ENCODE results near the gene CALHM3.

CALHM3 gene

DNA sequence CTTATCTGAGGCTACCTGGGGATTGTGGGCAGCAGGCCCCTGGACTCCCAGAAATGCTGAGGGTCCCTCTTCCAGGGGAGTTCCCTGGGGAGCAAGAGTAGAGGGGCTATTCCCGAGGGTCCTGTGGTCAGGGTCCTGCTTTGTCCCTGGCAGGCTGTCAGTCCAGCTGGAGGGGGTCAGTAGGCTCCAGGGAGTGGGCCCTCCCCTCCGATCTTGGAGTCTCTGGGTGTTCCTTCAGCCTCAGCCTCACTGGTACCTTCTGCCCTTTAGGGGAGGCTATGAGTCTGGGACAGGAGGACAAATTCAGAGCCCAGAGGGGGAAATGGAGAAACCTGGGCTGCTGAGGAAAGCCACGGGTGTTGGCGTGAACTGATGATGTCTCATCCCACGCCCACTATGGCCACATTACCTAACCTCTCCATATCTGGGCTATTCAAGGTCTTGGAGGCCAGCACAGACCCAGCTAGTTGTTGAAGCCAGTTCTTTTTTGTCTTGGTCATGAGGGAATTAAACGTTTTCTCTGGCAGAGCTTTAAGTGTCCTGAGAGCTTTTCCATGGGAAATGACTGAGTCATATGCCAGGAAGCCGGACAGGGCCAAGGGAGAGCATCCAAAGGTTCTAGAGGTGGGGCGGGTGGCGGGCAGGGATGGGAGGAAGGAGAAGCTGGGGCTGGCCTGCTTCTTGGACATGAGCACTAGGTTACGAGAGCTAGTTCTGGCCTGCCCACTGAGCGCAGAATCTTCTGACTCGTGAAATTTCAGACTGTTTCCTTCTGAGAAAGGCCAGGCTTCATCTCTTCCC lies 33.1 kb downstream of the CALHM3 start:
- no peak for TF ChIP-seq OSR1 (CRISPR knock-in tag; IDR thresholded peaks at IDR 0.05)
- TF ChIP-seq TOX (CRISPR knock-in tag; IDR thresholded peaks at IDR 0.05; ENCODE audit: borderline replicate concordance) = no peak
- no peak for TF ChIP-seq ZFP30 (CRISPR knock-in tag; IDR thresholded peaks at IDR 0.05)
- no peak for TF ChIP-seq SNAI2 (CRISPR knock-in tag; IDR thresholded peaks at IDR 0.05)
- no peak for ATAC-seq

- no peak for TF ChIP-seq TSHZ2 (CRISPR knock-in tag; IDR thresholded peaks at IDR 0.05)
- TF ChIP-seq PATZ1 (CRISPR knock-in tag; IDR thresholded peaks at IDR 0.05; ENCODE audit: borderline replicate concordance) = no peak
- no peak for TF ChIP-seq CSDC2 (CRISPR knock-in tag; IDR thresholded peaks at IDR 0.05)
- TF ChIP-seq OSR1 (CRISPR knock-in tag; IDR thresholded peaks at IDR 0.05) = no peak
- TF ChIP-seq RARB (CRISPR knock-in tag; IDR thresholded peaks at IDR 0.05) = no peak
- TF ChIP-seq ZFP30 (CRISPR knock-in tag; IDR thresholded peaks at IDR 0.05) = no peak
- TF ChIP-seq ARNTL (CRISPR knock-in tag; IDR thresholded peaks at IDR 0.05; ENCODE audit: borderline replicate concordance, low read depth) = no peak
- TF ChIP-seq SNAI2 (CRISPR knock-in tag; IDR thresholded peaks at IDR 0.05) = no peak
- no peak for ATAC-seq
Observed at GRCh38 chr10:103445366-103445765, 33.7 kb downstream of the CALHM3 start.

DNA sequence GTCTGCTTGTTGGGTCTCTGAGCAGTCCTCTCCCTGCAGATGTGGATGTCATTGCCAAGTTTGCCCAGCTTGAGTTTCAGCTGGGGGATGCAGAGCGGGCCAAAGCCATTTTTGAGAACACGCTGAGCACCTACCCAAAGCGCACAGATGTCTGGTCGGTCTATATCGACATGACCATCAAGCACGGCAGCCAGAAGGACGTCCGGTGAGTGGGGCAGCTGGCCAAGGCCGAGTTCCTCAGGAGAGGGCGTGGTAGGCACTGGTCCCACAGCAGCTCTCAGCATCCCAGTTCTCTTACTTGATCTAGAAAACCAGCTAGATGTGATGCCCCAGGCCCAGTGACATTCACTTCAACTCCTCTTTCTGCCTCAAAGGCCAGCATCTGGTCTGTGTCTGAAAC lies 34.6 kb downstream of the CALHM3 start:
- ATAC-seq = no peak
- no peak for TF ChIP-seq OSR1 (CRISPR knock-in tag; IDR thresholded peaks at IDR 0.05)
- TF ChIP-seq RARB (CRISPR knock-in tag; IDR thresholded peaks at IDR 0.05) = no peak
- TF ChIP-seq TOX (CRISPR knock-in tag; IDR thresholded peaks at IDR 0.05; ENCODE audit: borderline replicate concordance) = no peak
- TF ChIP-seq ZNF70 (CRISPR knock-in tag; IDR thresholded peaks at IDR 0.05) = no peak
- TF ChIP-seq CREB5 (CRISPR knock-in tag; IDR thresholded peaks at IDR 0.05; ENCODE audit: low read depth) = no peak
- TF ChIP-seq CSDC2 (CRISPR knock-in tag; IDR thresholded peaks at IDR 0.05) = no peak
- TF ChIP-seq TSHZ2 (CRISPR knock-in tag; IDR thresholded peaks at IDR 0.05) = no peak
- TF ChIP-seq SNAI2 (CRISPR knock-in tag; IDR thresholded peaks at IDR 0.05) = no peak
- TF ChIP-seq POU6F1 (CRISPR knock-in tag; IDR thresholded peaks at IDR 0.05; ENCODE audit: borderline replicate concordance, low read depth) = no peak
- no peak for TF ChIP-seq PPARA (CRISPR knock-in tag; IDR thresholded peaks at IDR 0.05; ENCODE audit: borderline replicate concordance)
- TF ChIP-seq ZFP3 (CRISPR knock-in tag; IDR thresholded peaks at IDR 0.05) = no peak
- no peak for TF ChIP-seq ZNF8 (CRISPR knock-in tag; IDR thresholded peaks at IDR 0.05)
- no peak for TF ChIP-seq ISL1 (CRISPR knock-in tag; IDR thresholded peaks at IDR 0.05)
- TF ChIP-seq ARNTL (CRISPR knock-in tag; IDR thresholded peaks at IDR 0.05; ENCODE audit: borderline replicate concordance, low read depth) = no peak
- TF ChIP-seq ZNF565 (CRISPR knock-in tag; conservative IDR thresholded peaks at IDR 0.05; ENCODE audit: low read depth) = no peak
- no peak for TF ChIP-seq ZC3H10 (CRISPR knock-in tag; IDR thresholded peaks at IDR 0.05)
- no peak for TF ChIP-seq BACH2 (CRISPR knock-in tag; IDR thresholded peaks at IDR 0.05; ENCODE audit: borderline replicate concordance)
- TF ChIP-seq ESRRG (CRISPR knock-in tag; IDR thresholded peaks at IDR 0.05) = no peak
